GM13977 (cell line): ENCODE data around the gene CITED4.

Experiments used
- DNase-seq: peaks from one replicate; pipeline ENCODE4 v3.0.0; 2012; ENCODE audit warnings: low spot score
- in situ Hi-C: fragments of 300-500 bp; cut with MboI; formaldehyde crosslinking; loops from one replicate; pipeline ENCODE4 v1.12.0; 2022; ENCODE audit warnings: low sequenced_read_pairs, low pct_unique_long_range_greater_than_20kb, mixed read lengths, inconsistent platforms; ENCODE audit not compliant: unreplicated experiment
- TF ChIP-seq, protein P1 (sequence below): IDR thresholded peaks from 2 replicates; pipeline ENCODE4 v1.5.1; 2012; ENCODE audit warnings: mild to moderate bottlenecking, control low read depth; ENCODE audit not compliant: insufficient read depth; ENCODE audit errors: extremely low read depth, missing control alignments

CITED4 gene

DNA sequence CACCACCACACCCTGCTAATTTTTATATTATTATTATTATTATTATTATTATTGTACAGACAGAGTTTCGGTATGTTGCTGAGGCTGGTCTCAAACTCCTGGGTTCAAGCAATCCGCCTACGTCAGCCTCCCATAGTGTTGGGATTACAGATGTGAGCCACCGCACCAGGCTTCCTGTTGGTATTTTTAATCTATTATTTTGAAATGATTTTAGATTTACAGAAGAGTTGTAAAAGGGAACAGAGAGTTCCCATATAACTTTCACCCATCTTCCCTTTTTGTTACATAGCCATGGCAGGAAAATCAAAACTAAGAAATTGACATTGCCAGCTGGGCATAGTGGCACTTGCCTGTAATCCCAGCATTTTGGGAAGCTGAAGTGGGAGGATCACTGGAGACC is 42.9 kb upstream of the CITED4 start:
- TF ChIP-seq, protein P1, sequence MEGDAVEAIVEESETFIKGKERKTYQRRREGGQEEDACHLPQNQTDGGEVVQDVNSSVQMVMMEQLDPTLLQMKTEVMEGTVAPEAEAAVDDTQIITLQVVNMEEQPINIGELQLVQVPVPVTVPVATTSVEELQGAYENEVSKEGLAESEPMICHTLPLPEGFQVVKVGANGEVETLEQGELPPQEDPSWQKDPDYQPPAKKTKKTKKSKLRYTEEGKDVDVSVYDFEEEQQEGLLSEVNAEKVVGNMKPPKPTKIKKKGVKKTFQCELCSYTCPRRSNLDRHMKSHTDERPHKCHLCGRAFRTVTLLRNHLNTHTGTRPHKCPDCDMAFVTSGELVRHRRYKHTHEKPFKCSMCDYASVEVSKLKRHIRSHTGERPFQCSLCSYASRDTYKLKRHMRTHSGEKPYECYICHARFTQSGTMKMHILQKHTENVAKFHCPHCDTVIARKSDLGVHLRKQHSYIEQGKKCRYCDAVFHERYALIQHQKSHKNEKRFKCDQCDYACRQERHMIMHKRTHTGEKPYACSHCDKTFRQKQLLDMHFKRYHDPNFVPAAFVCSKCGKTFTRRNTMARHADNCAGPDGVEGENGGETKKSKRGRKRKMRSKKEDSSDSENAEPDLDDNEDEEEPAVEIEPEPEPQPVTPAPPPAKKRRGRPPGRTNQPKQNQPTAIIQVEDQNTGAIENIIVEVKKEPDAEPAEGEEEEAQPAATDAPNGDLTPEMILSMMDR = no peak
- in situ Hi-C loops = no loop called here
- no peak for DNase-seq

DNA sequence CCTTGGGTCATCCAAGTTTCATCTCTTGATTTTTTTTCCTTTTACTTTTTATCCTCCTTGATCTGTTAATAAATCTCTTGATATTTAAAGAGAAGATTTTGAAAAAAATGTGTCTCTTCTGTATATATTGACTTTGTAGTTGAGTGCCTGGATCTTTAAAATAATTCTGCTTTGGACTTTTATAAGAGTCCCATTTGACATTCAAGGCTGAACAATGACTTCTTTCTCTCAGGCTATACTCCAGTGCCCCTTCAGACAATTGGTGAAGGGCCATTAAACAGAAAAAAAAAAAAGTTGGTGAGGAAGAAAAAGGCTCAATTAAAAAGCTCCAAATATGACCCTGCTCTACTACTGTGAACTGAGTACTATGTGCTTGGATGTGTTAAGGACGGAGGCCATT is 40.9 kb upstream of the CITED4 start:
- TF ChIP-seq, protein P1 = no peak
- DNase-seq = no peak
- in situ Hi-C loops = no loop called here

DNA sequence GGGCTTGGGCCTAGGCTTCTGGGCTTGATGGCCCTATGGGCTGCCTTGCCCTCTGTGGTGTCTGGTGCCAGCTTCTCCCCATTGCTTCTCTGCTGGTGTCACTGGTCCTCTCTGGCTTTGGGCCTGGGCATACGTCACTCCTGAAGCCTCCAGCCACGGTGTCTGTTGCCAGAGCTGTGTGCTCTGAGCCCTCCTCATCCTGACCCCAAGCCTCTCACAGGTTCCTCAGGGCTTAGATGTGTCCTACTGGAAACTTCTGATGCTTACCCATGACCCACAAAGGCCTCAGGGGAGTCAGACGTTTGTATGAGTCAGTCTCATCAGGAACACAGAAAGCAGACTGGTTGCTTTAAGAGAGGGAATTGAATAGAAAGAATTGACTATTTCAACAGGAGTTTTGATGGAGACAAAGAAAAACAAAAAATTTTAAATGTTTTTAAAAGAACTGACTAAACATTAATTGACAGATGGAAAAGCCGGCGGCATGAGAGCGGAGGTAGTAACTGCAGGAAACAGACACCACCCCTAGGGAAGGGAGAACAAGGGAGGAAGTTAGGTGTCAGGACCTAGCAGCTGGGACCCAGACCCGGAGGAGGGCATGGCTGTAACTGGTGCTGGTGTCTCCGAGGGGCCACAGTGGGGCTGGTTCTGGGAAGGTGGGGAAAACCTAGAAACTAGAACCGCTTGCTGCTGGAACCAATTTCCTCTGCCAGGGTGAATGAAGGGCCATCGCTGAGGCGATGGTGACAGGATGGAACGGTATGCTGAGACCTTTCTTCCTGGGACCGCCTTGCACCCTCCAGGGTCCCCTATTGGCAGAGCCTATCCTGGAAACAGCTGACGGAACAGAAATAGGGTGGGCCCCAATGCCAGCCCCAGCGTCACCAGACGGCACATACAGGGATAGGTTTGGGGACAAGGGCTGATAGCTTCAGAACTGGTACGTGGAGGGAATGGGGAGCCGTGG is 40.0 kb upstream of the CITED4 start:
- no peak for DNase-seq
- TF ChIP-seq, protein P1 = no peak
- in situ Hi-C loops = no loop called here

DNA sequence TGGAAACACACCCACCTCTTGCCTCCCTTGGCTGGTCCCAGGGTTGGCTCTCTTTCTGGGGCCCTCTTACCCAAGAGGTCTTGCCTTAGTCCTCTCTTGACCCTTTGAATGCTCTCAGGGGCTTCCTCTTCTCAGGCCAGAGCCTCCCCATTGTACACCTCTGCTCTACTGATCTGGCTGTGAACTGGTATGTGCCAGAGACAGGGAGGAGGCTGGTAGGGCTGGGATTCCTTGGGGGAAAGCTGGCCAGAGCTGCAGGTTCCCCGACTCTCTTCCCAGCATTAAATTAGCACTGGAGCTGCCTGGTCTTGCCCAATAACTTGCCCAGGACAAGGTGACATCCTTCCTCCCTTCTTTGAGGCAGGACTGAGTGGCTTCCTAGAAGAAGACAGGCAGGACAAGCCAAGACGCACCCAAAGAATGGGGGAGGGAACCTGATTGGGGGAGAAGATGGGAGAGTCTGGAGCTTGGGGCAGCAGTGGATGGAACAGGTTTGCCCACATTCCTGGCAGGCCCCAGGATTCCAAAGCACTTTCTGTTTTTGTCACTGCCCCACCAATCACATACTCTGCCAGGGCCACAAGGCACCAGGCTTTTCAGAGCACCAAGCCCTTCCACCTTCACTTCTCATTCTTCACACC is 37.2 kb upstream of the CITED4 start:
- in situ Hi-C loops = no loop called here
- TF ChIP-seq, protein P1 = no peak
- DNase-seq = no peak

DNA sequence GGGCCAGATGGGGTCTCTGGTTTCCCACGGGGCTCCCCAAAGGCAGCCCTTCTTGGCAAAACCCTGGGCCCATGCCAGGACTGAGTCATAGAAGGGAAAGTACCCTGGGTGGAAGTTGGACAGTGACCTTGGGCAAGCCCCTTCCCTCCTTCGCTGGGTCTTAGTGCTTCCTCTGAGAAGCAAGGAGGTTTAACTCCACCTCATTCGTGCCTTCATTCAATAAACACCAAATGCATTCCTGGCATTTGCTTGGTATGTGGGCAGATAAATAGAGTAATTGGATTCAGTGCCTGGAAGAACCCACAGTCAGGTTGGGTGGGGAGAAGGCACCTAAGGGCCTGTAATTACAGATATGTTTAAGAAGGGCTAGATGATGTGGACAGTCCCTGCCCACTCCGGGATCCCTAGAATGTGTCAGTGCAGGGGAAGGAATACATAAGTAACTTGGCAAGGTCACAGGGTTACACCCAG is 36.3 kb upstream of the CITED4 start:
- no peak for DNase-seq
- in situ Hi-C loops = no loop called here
- TF ChIP-seq, protein P1 = no peak

DNA sequence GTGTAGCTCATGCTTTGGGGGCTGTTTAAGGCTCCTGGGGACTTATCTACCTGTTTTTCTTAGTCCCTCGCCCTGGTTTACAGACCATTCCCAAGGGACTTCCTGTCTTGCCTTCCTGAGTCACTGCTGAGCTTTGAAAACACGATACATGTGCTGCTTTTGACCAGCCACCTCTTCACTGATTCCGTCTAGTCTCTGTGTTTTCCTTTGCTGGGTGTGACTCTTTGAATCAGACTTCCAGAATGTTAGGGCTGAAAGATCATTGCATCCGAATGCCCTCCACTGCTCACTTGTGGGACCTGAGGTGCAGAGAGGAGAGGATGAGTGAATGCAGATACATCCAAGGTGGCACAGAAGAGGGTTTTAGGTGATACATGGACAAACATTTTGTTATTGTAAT is 35.4 kb upstream of the CITED4 start:
- no peak for DNase-seq
- in situ Hi-C loops = no loop called here
- TF ChIP-seq, protein P1 = no peak
